SK-N-SH treated with all-trans-retinoic acid at 6 μM for 48 hours (cell line): ENCODE measurements around the gene ETF1.

Experiments
- ARNTL ChIP-seq: fragments of 450-650 bp; formaldehyde crosslinking; IDR thresholded peaks from 2 replicates; pipeline ENCODE4 v1.5.0; 2020; ENCODE audit warnings: low read depth, mild to moderate bottlenecking, moderate library complexity, borderline replicate concordance
- BACH2 ChIP-seq: fragments of 250-450 bp; sonication (Bioruptor Pico); IDR thresholded peaks from 2 replicates; pipeline ENCODE4 v1.9.0; 2021; ENCODE audit warnings: mild to moderate bottlenecking, borderline replicate concordance
- CREB5 ChIP-seq: fragments of 250-450 bp; sonication (Bioruptor Pico); IDR thresholded peaks from 2 replicates; pipeline ENCODE4 v1.5.1; 2020; ENCODE audit warnings: low read depth, mild to moderate bottlenecking, moderate library complexity
- GLIS3 ChIP-seq: fragments of 250-450 bp; sonication (Bioruptor Pico); IDR thresholded peaks from 2 replicates; pipeline ENCODE4 v1.5.0; 2020; ENCODE audit warnings: mild to moderate bottlenecking, moderate library complexity
- PATZ1 ChIP-seq: fragments of 250-450 bp; sonication (Bioruptor Pico); IDR thresholded peaks from 2 replicates; pipeline ENCODE4 v1.8.0; 2020; ENCODE audit warnings: mild to moderate bottlenecking, moderate library complexity, borderline replicate concordance
- RARB ChIP-seq: fragments of 250-450 bp; sonication (Bioruptor Pico); IDR thresholded peaks from 2 replicates; pipeline ENCODE4 v1.8.0; 2021; ENCODE audit warnings: mild to moderate bottlenecking, moderate library complexity
- SNAI2 ChIP-seq: fragments of 250-450 bp; sonication (Bioruptor Pico); IDR thresholded peaks from 2 replicates; pipeline ENCODE4 v1.5.0; 2020; ENCODE audit warnings: mild to moderate bottlenecking, moderate library complexity
- TOX ChIP-seq: fragments of 250-450 bp; sonication (Bioruptor Pico); IDR thresholded peaks from 2 replicates; pipeline ENCODE4 v1.8.0; 2021; ENCODE audit warnings: mild to moderate bottlenecking, moderate library complexity, borderline replicate concordance
- TSHZ2 ChIP-seq: fragments of 250-450 bp; sonication (Bioruptor Pico); IDR thresholded peaks from 2 replicates; pipeline ENCODE4 v1.5.0; 2020; ENCODE audit warnings: mild to moderate bottlenecking, moderate library complexity
- ZFP30 ChIP-seq: fragments of 450-650 bp; formaldehyde crosslinking; IDR thresholded peaks from 2 replicates; pipeline ENCODE4 v1.5.0; 2022; ENCODE audit warnings: mild to moderate bottlenecking, moderate library complexity
- ZNF565 ChIP-seq: fragments of 450-650 bp; formaldehyde crosslinking; conservative IDR thresholded peaks from 2 replicates; pipeline ENCODE4 v1.5.0; 2020; ENCODE audit warnings: low read depth, mild to moderate bottlenecking, moderate library complexity
- ZNF70 ChIP-seq: fragments of 450-650 bp; formaldehyde crosslinking; IDR thresholded peaks from 2 replicates; pipeline ENCODE4 v1.5.0; 2020; ENCODE audit warnings: mild to moderate bottlenecking, moderate library complexity
- ZNF8 ChIP-seq: fragments of 450-650 bp; formaldehyde crosslinking; IDR thresholded peaks from 2 replicates; pipeline ENCODE4 v1.5.0; 2020; ENCODE audit warnings: mild to moderate bottlenecking, moderate library complexity

- TF ChIP-seq ZNF70 (no peak), SNAI2 (CRISPR knock-in tag) (no peak), CREB5 (no peak), RARB (CRISPR knock-in tag) (no peak), ZNF8 (CRISPR knock-in tag) (no peak), BACH2 (CRISPR knock-in tag) (no peak), GLIS3 (CRISPR knock-in tag) (no peak), PATZ1 (CRISPR knock-in tag) (no peak), ZFP30 (CRISPR knock-in tag) (no peak), TSHZ2 (CRISPR knock-in tag) (no peak), ZNF565 (CRISPR knock-in tag) (no peak), TOX (no peak), ARNTL (CRISPR knock-in tag) (no peak)
Observed at GRCh38 chr5:138488481-138488945, 54.5 kb downstream of the ETF1 start.
